D721Med (cell line): Measurements from ENCODE around the gene FBN1.

ENCODE experiments used
- DNase-seq: peaks from one replicate; pipeline ENCODE4 v3.0.0; 2011; ENCODE audit warnings: low spot score; ENCODE audit not compliant: insufficient read length
- FAIRE-seq: peaks from 2 replicates; lab custom pipeline; 2011; peaks lifted over from hg19 to GRCh38; lab: Jason Lieb, UNC
- CTCF ChIP-seq: IDR thresholded peaks from 2 replicates; pipeline ENCODE4 v1.5.1; 2012; ENCODE audit warnings: mild to moderate bottlenecking, control low read depth; ENCODE audit not compliant: insufficient read depth; ENCODE audit errors: missing control alignments

Gene FBN1

GRCh38 chr15:48645558-48646330 is at the start of gene FBN1:
Gene FBN1 (minus strand): TSS chr15:48645709. CDS start chr15:48644769, 940 bp downstream.
- TF ChIP-seq CTCF = no peak
- FAIRE-seq (no peak), DNase-seq (peak; percentile 26)

- no peak for DNase-seq
- no peak for TF ChIP-seq CTCF
- FAIRE-seq = no peak
Observed at GRCh38 chr15:48693484-48693883, 48.0 kb upstream of the FBN1 start.

GRCh38 chr15:48688493-48688892 is 43.0 kb upstream of the FBN1 start:
- FAIRE-seq (no peak), DNase-seq (no peak)
- TF ChIP-seq CTCF = no peak

GRCh38 chr15:48683991-48684765 is 38.7 kb upstream of the FBN1 start:
- no peak for TF ChIP-seq CTCF
- DNase-seq (no peak), FAIRE-seq (no peak)

- FAIRE-seq (no peak), DNase-seq (no peak)
- TF ChIP-seq CTCF = no peak
Observed at GRCh38 chr15:48682942-48683651, 37.6 kb upstream of the FBN1 start.

GRCh38 chr15:48681353-48681752 is 35.8 kb upstream of the FBN1 start:
- TF ChIP-seq CTCF = no peak
- no peak for DNase-seq
- no peak for FAIRE-seq
